Epithelial cell of proximal tubule (primary cell): ENCODE results near the gene RHO. TPM values are rescaled to one million over a fixed set of nuclear protein-coding genes. Genes with fewer than 3 reads are reported as not detected.

Experiments used
- DNase-seq: peaks from one replicate; pipeline ENCODE4 v3.0.0-alpha.2; 2011; ENCODE audit warnings: low read depth
- H3K4me3 ChIP-seq: 2 replicates; pipeline ENCODE4 v1.5.1; 2011; ENCODE audit warnings: low read depth, mild to moderate bottlenecking, low read length
- CTCF ChIP-seq: conservative IDR thresholded peaks from 2 replicates; pipeline ENCODE4 v1.5.1; 2012; ENCODE audit warnings: low read depth, mild to moderate bottlenecking, low read length
- total RNA-seq: library from RNA; depleted of rRNA; stranded (reverse); fragments of >200 nt; gene quantifications from 2 replicates; pipeline ENCODE4 v1.2.3, GENCODE V29; 2015

The RHO gene
- total RNA-seq, 1 donor from 2014 or later = not detected

GRCh38 chr3:129517516-129517915, 10.9 kb upstream of the RHO start:
- no peak overlapping the region for H3K4me3 ChIP-seq
- TF ChIP-seq CTCF = no peak
- DNase-seq = no peak

GRCh38 chr3:129518038-129518561, 10.3 kb upstream of the RHO start:
- no peak for TF ChIP-seq CTCF
- H3K4me3 ChIP-seq = no peak overlapping the region
- DNase-seq = no peak

GRCh38 chr3:129518581-129518980, 9.9 kb upstream of the RHO start:
- no peak for DNase-seq
- no peak overlapping the region for H3K4me3 ChIP-seq
- TF ChIP-seq CTCF = no peak

- no peak overlapping the region for H3K4me3 ChIP-seq
- no peak for TF ChIP-seq CTCF
- DNase-seq = no peak
Measured at GRCh38 chr3:129519449-129519848, 9.0 kb upstream of the RHO start.

- no peak for TF ChIP-seq CTCF
- no peak for DNase-seq
- no peak overlapping the region for H3K4me3 ChIP-seq
Measured at GRCh38 chr3:129519896-129520715, 8.3 kb upstream of the RHO start.

- DNase-seq = no peak
- H3K4me3 ChIP-seq = no peak overlapping the region
- no peak for TF ChIP-seq CTCF
Measured at GRCh38 chr3:129520960-129521359, 7.5 kb upstream of the RHO start.

- DNase-seq = no peak
- no peak for TF ChIP-seq CTCF
- H3K4me3 ChIP-seq = no peak overlapping the region
Measured at GRCh38 chr3:129521611-129522010, 6.8 kb upstream of the RHO start.
